IMR-90 (cell line): ENCODE results near the gene PINLYP. TPM values are rescaled to one million over a fixed set of nuclear protein-coding genes. Genes with fewer than 3 reads are reported as not detected.

ENCODE experiments used
- ATAC-seq: fragments of 200-7000 bp; cut with Tn5 transposase; 2 replicates; pipeline ENCODE4 v1.9.1; 2020; ENCODE audit warnings: low read depth, mild to moderate bottlenecking, moderate library complexity
- BruUV-seq: library from RNA; stranded (reverse); fragments of 400-500 nt; replicated peaks from 2 replicates; lab custom pipeline; 2021; lab: Mats Ljungman, UMichigan
- CTCF ChIA-PET: fragments of 300-600 bp; formaldehyde crosslinking; extraction: SDS; loops from one replicate; lab custom pipeline; 2021; ENCODE audit warnings: antibody characterized with exemption; lab: Yijun Ruan, JAX
- POLR2A ChIA-PET: fragments of 300-600 bp; sonication (Branson Sonifier 250); formaldehyde crosslinking; loops from one replicate; lab custom pipeline; 2022; ENCODE audit warnings: antibody characterized with exemption; ENCODE audit not compliant: unreplicated experiment; lab: Charles Lee
- DNase-seq: peaks from one replicate; pipeline ENCODE4 v3.0.0; 2013
- H2AFZ ChIP-seq: replicated peaks from 2 replicates; pipeline ENCODE3; 2013; ENCODE audit warnings: low read length, mild to moderate bottlenecking; ENCODE audit not compliant: poor library complexity
- H2AK5ac ChIP-seq: 2 replicates; pipeline ENCODE4 v1.6.1; 2013; ENCODE audit warnings: low read depth, low read length, inconsistent platforms
- H2AK9ac ChIP-seq: replicated peaks from 2 replicates; pipeline ENCODE3; 2013; ENCODE audit warnings: mild to moderate bottlenecking, low read depth, low read length, moderate library complexity; ENCODE audit not compliant: poor library complexity
- H2BK120ac ChIP-seq: 2 replicates; pipeline ENCODE4 v1.6.1; 2013; ENCODE audit warnings: low read depth, low read length, inconsistent platforms
- H2BK15ac ChIP-seq: 3 replicates; pipeline ENCODE4 v1.6.1; 2013; ENCODE audit warnings: low read depth, low read length, inconsistent platforms
- H2BK20ac ChIP-seq: 2 replicates; pipeline ENCODE4 v1.6.1; 2013; ENCODE audit warnings: low read depth, mild to moderate bottlenecking, inconsistent platforms, low read length, moderate library complexity
- H2BK5ac ChIP-seq: 2 replicates; pipeline ENCODE4 v1.6.1; 2013; ENCODE audit warnings: mild to moderate bottlenecking, low read depth, low read length, inconsistent platforms; ENCODE audit not compliant: poor library complexity, severe bottlenecking
- H3K14ac ChIP-seq: replicated peaks from 2 replicates; pipeline ENCODE4 v1.6.1; 2013; ENCODE audit warnings: low read depth, low read length, inconsistent platforms
- H3K18ac ChIP-seq: 2 replicates; pipeline ENCODE4 v1.6.1; 2013; ENCODE audit warnings: low read depth, low read length, control low read depth
- H3K23ac ChIP-seq: 2 replicates; pipeline ENCODE4 v1.6.1; 2013; ENCODE audit warnings: low read depth, low read length, inconsistent platforms
- H3K27ac ChIP-seq: 2 replicates; pipeline ENCODE4 v1.5.1; 2013; ENCODE audit warnings: mild to moderate bottlenecking, control low read depth, low read length; ENCODE audit not compliant: insufficient read depth
- H3K27me3 ChIP-seq: 2 replicates; pipeline ENCODE4 v1.6.1; 2013; ENCODE audit warnings: low read length; ENCODE audit not compliant: control insufficient read depth, insufficient read depth
- H3K36me3 ChIP-seq: 2 replicates; pipeline ENCODE4 v1.6.1; 2013; ENCODE audit warnings: low read length, mixed read lengths; ENCODE audit not compliant: control insufficient read depth, insufficient read depth
- H3K4ac ChIP-seq: 2 replicates; pipeline ENCODE4 v1.6.1; 2013; ENCODE audit warnings: low read depth, low read length, inconsistent platforms
- H3K4me1 ChIP-seq: 2 replicates; pipeline ENCODE4 v1.6.1; 2013; ENCODE audit warnings: low read length, mixed read lengths; ENCODE audit not compliant: control insufficient read depth, insufficient read depth
- H3K4me2 ChIP-seq: 2 replicates; pipeline ENCODE4 v1.6.1; 2013; ENCODE audit warnings: low read depth, mild to moderate bottlenecking, control low read depth, low read length, moderate library complexity
- H3K4me3 ChIP-seq: 2 replicates; pipeline ENCODE4 v1.5.1; 2013; ENCODE audit warnings: low read depth, mild to moderate bottlenecking, control low read depth, low read length, moderate library complexity; ENCODE audit not compliant: insufficient read depth
- H3K56ac ChIP-seq: 2 replicates; pipeline ENCODE4 v1.6.1; 2013; ENCODE audit warnings: low read length, inconsistent platforms; ENCODE audit not compliant: insufficient read depth; ENCODE audit errors: extremely low read depth
- H3K79me1 ChIP-seq, 2 experiments: 2 replicates each; pipeline ENCODE4 v1.6.1; 2013; ENCODE audit warnings: low read length in 2 of 2, inconsistent platforms in 1 of 2, low read depth in 1 of 2
- H3K9ac ChIP-seq: 2 replicates; pipeline ENCODE4 v1.6.1; 2013; ENCODE audit warnings: low read depth, low read length, control low read depth
- H3K9me1 ChIP-seq: 2 replicates; pipeline ENCODE4 v1.6.1; 2013; ENCODE audit warnings: low read length, inconsistent platforms; ENCODE audit not compliant: insufficient read depth
- H3K9me3 ChIP-seq: 2 replicates; pipeline ENCODE4 v1.6.1; 2013; ENCODE audit warnings: low read length; ENCODE audit not compliant: control insufficient read depth, insufficient read depth
- H4K20me1 ChIP-seq: 2 replicates; pipeline ENCODE4 v1.6.1; 2013; ENCODE audit warnings: low read length, inconsistent platforms; ENCODE audit not compliant: insufficient read depth
- H4K5ac ChIP-seq: 2 replicates; pipeline ENCODE4 v1.6.1; 2013; ENCODE audit warnings: mild to moderate bottlenecking, low read depth, low read length, control low read depth
- H4K8ac ChIP-seq, 2 experiments: 2 replicates each; pipeline ENCODE4 v1.6.1; 2013; ENCODE audit warnings: low read depth in 2 of 2, low read length in 2 of 2, control low read depth in 1 of 2, inconsistent platforms in 1 of 2
- H4K91ac ChIP-seq: 2 replicates; pipeline ENCODE4 v1.6.1; 2013; ENCODE audit warnings: low read depth, low read length, inconsistent platforms; ENCODE audit not compliant: insufficient read depth
- BHLHE40 ChIP-seq: fragments of 150-350 bp; IDR thresholded peaks from 2 replicates; pipeline ENCODE4 v1.6.1; 2016; ENCODE audit warnings: mild to moderate bottlenecking, low read depth, low read length
- CEBPB ChIP-seq: IDR thresholded peaks from 2 replicates; pipeline ENCODE4 v1.6.1; 2012; ENCODE audit warnings: low read depth, low read length, improper control_type of control experiment
- CHD1 ChIP-seq: IDR thresholded peaks from 2 replicates; pipeline ENCODE4 v1.6.1; 2012; ENCODE audit warnings: low read depth, low read length, improper control_type of control experiment
- FOS ChIP-seq: fragments of 150-350 bp; IDR thresholded peaks from 2 replicates; pipeline ENCODE4 v1.6.1; 2016; ENCODE audit warnings: low read depth, low read length
- MAFK ChIP-seq: IDR thresholded peaks from 2 replicates; pipeline ENCODE4 v1.6.1; 2012; ENCODE audit warnings: low read depth, low read length, improper control_type of control experiment
- MAZ ChIP-seq: IDR thresholded peaks from 2 replicates; pipeline ENCODE4 v1.6.1; 2012; ENCODE audit warnings: low read depth, mild to moderate bottlenecking, low read length, improper control_type of control experiment, moderate library complexity, borderline replicate concordance
- MXI1 ChIP-seq: IDR thresholded peaks from 2 replicates; pipeline ENCODE4 v1.6.1; 2012; ENCODE audit warnings: low read depth, mild to moderate bottlenecking, low read length, moderate library complexity, borderline replicate concordance
- NFE2L2 ChIP-seq: fragments of 150-350 bp; IDR thresholded peaks from 2 replicates; pipeline ENCODE4 v1.6.1; 2016; ENCODE audit warnings: low read depth, mild to moderate bottlenecking, low read length
- POLR2A ChIP-seq: IDR thresholded peaks from 2 replicates; pipeline ENCODE4 v1.6.1; 2012; ENCODE audit warnings: mild to moderate bottlenecking, low read depth, low read length
- RAD21 ChIP-seq: IDR thresholded peaks from 2 replicates; pipeline ENCODE4 v1.6.1; 2012; ENCODE audit warnings: low read length, improper control_type of control experiment
- RCOR1 ChIP-seq: IDR thresholded peaks from 2 replicates; pipeline ENCODE4 v1.6.1; 2012; ENCODE audit warnings: mild to moderate bottlenecking, low read length, improper control_type of control experiment; ENCODE audit not compliant: insufficient replicate concordance
- RFX5 ChIP-seq: IDR thresholded peaks from 2 replicates; pipeline ENCODE4 v1.8.0; 2012; ENCODE audit warnings: low read depth, mild to moderate bottlenecking, low read length, moderate library complexity
- SMC3 ChIP-seq: fragments of 150-350 bp; IDR thresholded peaks from 2 replicates; pipeline ENCODE4 v1.6.1; 2016; ENCODE audit warnings: low read depth, mild to moderate bottlenecking, antibody characterized with exemption, low read length, moderate library complexity
- USF2 ChIP-seq: fragments of 150-350 bp; IDR thresholded peaks from 2 replicates; pipeline ENCODE4 v1.6.1; 2017; ENCODE audit warnings: mild to moderate bottlenecking, antibody characterized with exemption, low read length, low read depth
- WGBS, 2 experiments: methylation state at CpG; one replicate each; pipeline versions ENCODE4 v1.1.5 to v1.1.7; 2013; ENCODE audit warnings: missing lambda C conversion rate in 2 of 2; ENCODE audit not compliant: insufficient read length in 1 of 2; ENCODE audit errors: extremely low coverage in 2 of 2; 5-methylcytosine and 5-hydroxymethylcytosine counted together
- dilution Hi-C: fragments of 300-500 bp; cut with HindIII; formaldehyde crosslinking; loops from one replicate; pipeline ENCODE4 v1.14.3; 2018; ENCODE audit warnings: low sequenced_read_pairs; ENCODE audit not compliant: unreplicated experiment
- in situ Hi-C: fragments of 300-500 bp; cut with MboI; formaldehyde crosslinking; loops from 3 replicates; pipeline ENCODE4 v1.14.3; 2019; ENCODE audit warnings: low sequenced_read_pairs, inconsistent platforms, mixed read lengths
- intact Hi-C: fragments of 100-400 bp; cut with micrococcal nuclease; formaldehyde crosslinking; loops from 2 replicates; pipeline ENCODE4 v1.10.0; 2022
- polyA plus RNA-seq, 3 experiments: library from polyadenylated mRNA; depleted of rRNA; stranded (reverse); fragments of >200 nt; gene quantifications; 2 replicates each; pipeline ENCODE4 v1.2.3, GENCODE V29; 2012; ENCODE audit warnings: low replicate concordance in 1 of 3
- total RNA-seq: library from RNA; depleted of rRNA; stranded (reverse); fragments of >200 nt; gene quantifications from 2 replicates; pipeline ENCODE4 v1.2.3, GENCODE V29; 2012
- TF ChIP-seq, protein P1 (sequence below): conservative IDR thresholded peaks from 2 replicates; pipeline ENCODE4 v1.5.1; 2012; ENCODE audit warnings: mild to moderate bottlenecking, low read depth, low read length, improper control_type of control experiment
- TF ChIP-seq, protein P2 (sequence below): fragments of 150-350 bp; IDR thresholded peaks from 2 replicates; pipeline ENCODE4 v1.6.1; 2016; ENCODE audit warnings: low read depth, mild to moderate bottlenecking, low read length, moderate library complexity, borderline replicate concordance

The PINLYP gene
- total and polyA plus RNA-seq, 2 of the 4 experiments (the other 2 are of a cell fraction): 0.54 to 1.4 TPM

DNA sequence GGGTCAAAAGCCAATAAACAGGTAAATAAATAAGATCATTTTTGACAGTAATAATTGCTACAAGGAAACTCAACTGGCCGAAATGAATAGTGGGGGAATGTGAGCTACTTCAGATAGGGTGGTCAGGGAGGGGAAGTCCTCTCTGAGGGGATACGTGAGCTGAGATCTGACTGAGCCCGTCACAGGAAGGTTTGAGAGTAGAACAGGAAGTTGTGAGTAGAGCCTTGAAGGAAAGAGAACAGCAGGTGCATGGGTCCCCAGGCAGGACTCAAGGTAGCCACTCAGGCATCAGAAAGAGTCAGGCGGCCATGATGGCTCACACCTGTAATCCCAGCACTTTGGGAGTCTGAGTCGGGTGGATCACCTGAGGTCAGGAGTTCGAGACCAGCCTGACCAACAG lies 14.1 kb downstream of the PINLYP start:
- H3K4me2 ChIP-seq: no peak overlapping the region
- H3K4me3 ChIP-seq: no peak overlapping the region
- WGBS, 2 experiments: 100% methylated on average over 2 of the region's 6 CpGs; no CpG with 5 or more reads in 1 of the 2 experiments
- no peak overlapping the region for H2AK5ac ChIP-seq
- no peak overlapping the region for H3K18ac ChIP-seq
- H4K8ac ChIP-seq: no peak overlapping the region
- H3K4me1 ChIP-seq: peaks cover 1% of the 10 kb centered on the region; the same call in 1 of the 2 replicates
- intact Hi-C loops: no loop called here
- in situ Hi-C loops: no loop called here
- H3K9me3 ChIP-seq: no peaks in the 10 kb centered on the region
- dilution Hi-C loops: no loop called here
- H3K14ac ChIP-seq: no peak overlapping the region
- TF ChIP-seq RAD21 (no peak), CEBPB (no peak), MXI1 (no peak), FOS (no peak), BHLHE40 (no peak), SMC3 (no peak), RCOR1 (no peak), RFX5 (no peak), MAZ (no peak), NFE2L2 (no peak), CHD1 (no peak), POLR2A (no peak), USF2 (no peak), MAFK (no peak)
- TF ChIP-seq, protein P1, sequence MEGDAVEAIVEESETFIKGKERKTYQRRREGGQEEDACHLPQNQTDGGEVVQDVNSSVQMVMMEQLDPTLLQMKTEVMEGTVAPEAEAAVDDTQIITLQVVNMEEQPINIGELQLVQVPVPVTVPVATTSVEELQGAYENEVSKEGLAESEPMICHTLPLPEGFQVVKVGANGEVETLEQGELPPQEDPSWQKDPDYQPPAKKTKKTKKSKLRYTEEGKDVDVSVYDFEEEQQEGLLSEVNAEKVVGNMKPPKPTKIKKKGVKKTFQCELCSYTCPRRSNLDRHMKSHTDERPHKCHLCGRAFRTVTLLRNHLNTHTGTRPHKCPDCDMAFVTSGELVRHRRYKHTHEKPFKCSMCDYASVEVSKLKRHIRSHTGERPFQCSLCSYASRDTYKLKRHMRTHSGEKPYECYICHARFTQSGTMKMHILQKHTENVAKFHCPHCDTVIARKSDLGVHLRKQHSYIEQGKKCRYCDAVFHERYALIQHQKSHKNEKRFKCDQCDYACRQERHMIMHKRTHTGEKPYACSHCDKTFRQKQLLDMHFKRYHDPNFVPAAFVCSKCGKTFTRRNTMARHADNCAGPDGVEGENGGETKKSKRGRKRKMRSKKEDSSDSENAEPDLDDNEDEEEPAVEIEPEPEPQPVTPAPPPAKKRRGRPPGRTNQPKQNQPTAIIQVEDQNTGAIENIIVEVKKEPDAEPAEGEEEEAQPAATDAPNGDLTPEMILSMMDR: no peak
- TF ChIP-seq, protein P2, sequence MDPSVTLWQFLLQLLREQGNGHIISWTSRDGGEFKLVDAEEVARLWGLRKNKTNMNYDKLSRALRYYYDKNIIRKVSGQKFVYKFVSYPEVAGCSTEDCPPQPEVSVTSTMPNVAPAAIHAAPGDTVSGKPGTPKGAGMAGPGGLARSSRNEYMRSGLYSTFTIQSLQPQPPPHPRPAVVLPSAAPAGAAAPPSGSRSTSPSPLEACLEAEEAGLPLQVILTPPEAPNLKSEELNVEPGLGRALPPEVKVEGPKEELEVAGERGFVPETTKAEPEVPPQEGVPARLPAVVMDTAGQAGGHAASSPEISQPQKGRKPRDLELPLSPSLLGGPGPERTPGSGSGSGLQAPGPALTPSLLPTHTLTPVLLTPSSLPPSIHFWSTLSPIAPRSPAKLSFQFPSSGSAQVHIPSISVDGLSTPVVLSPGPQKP: no peak
- ChIA-PET CTCF (no interaction called here), POLR2A (no interaction called here)
- no peaks in the 10 kb centered on the region for H3K27me3 ChIP-seq
- H3K9me1 ChIP-seq: peaks cover 8% of the 10 kb centered on the region; the same call in 1 of the 2 replicates
- H3K9ac ChIP-seq: no peak overlapping the region
- H4K91ac ChIP-seq: no peak overlapping the region
- no peak overlapping the region for H4K5ac ChIP-seq
- DNase-seq: no peak
- peaks cover 10% of the 10 kb centered on the region for H4K20me1 ChIP-seq
- H2BK15ac ChIP-seq: no peak overlapping the region
- peaks cover 50% of the 10 kb centered on the region for H3K36me3 ChIP-seq
- no peak overlapping the region for H3K4ac ChIP-seq
- H3K56ac ChIP-seq: no peak overlapping the region
- H2BK120ac ChIP-seq: no peak overlapping the region
- H2AK9ac ChIP-seq: no peak overlapping the region
- H3K79me1 ChIP-seq: peaks cover 19 to 63% of the 10 kb centered on the region in 2 experiments
- no peak overlapping the region for H2AFZ ChIP-seq
- H2BK5ac ChIP-seq: no peak overlapping the region
- no peak overlapping the region for H3K27ac ChIP-seq
- BruUV-seq: no TSS peak
- ATAC-seq: no peak
- no peak overlapping the region for H2BK20ac ChIP-seq
- H3K23ac ChIP-seq: no peak overlapping the region
